ENCODE data around the gene F2RL3.

GRCh38 chr19:16887353-16888265 is 1.2 kb upstream of the F2RL3 start:
- TF ChIP-seq, protein P1, sequence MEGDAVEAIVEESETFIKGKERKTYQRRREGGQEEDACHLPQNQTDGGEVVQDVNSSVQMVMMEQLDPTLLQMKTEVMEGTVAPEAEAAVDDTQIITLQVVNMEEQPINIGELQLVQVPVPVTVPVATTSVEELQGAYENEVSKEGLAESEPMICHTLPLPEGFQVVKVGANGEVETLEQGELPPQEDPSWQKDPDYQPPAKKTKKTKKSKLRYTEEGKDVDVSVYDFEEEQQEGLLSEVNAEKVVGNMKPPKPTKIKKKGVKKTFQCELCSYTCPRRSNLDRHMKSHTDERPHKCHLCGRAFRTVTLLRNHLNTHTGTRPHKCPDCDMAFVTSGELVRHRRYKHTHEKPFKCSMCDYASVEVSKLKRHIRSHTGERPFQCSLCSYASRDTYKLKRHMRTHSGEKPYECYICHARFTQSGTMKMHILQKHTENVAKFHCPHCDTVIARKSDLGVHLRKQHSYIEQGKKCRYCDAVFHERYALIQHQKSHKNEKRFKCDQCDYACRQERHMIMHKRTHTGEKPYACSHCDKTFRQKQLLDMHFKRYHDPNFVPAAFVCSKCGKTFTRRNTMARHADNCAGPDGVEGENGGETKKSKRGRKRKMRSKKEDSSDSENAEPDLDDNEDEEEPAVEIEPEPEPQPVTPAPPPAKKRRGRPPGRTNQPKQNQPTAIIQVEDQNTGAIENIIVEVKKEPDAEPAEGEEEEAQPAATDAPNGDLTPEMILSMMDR (IDR thresholded peaks at IDR 0.05): no peak
- TF ChIP-seq POLR2AphosphoS5 (IDR thresholded peaks at IDR 0.05; ENCODE audit: low read depth, low read length): no peak
